Keratinocyte (primary cell): ENCODE results near the gene PDS5B.

Experiments used
- CTCF ChIP-seq, 3 experiments: IDR thresholded peaks in 1 of 3; conservative IDR thresholded peaks in 1 of 3; optimal IDR thresholded peaks in 1 of 3; 2 replicates in 2 of 3; 3 replicates in 1 of 3; pipeline versions ENCODE3 to v1.5.1; 2011; ENCODE audit warnings: low read length in 3 of 3, mild to moderate bottlenecking in 3 of 3, moderate library complexity in 2 of 3, control low read depth in 1 of 3, inconsistent platforms in 1 of 3; ENCODE audit not compliant: insufficient read depth in 2 of 3; ENCODE audit errors: extremely low read depth in 1 of 3
- EZH2 ChIP-seq: IDR thresholded peaks from one replicate; pipeline ENCODE4 v1.6.1; 2012; ENCODE audit warnings: inconsistent platforms, mild to moderate bottlenecking, low read length, moderate library complexity

- no peak for TF ChIP-seq CTCF (optimal IDR thresholded peaks at IDR 0.05 in 1 of 3, IDR thresholded peaks at IDR 0.05 in 1 of 3, conservative IDR thresholded peaks at IDR 0.05 in 1 of 3; ENCODE audit: extremely low read depth in 1 of 3, insufficient read depth in 2 of 3, low read length in 3 of 3)
- TF ChIP-seq EZH2, result no peak
Observed at GRCh38 chr13:32594157-32594738, 8.0 kb downstream of the PDS5B start.
